ENCODE measurements around the gene STX3.
A peak's percentile ranks its signal among the peaks of the same experiment; 100 is the strongest.

Gene STX3

GRCh38 chr11:59754859-59755700 lies at the start of gene STX3:
STX3 (plus strand) TSS chr11:59755376; CDS start chr11:59755606, 230 bp downstream.
- DNase-seq (ENCODE audit: low read depth, low spot score), result peak; percentile 39
- TF ChIP-seq SUZ12 (IDR thresholded peaks at IDR 0.05; ENCODE audit: extremely low read depth, insufficient read depth, insufficient read length), result no peak
- no peak for TF ChIP-seq ZNF274 (IDR thresholded peaks at IDR 0.05; ENCODE audit: low read depth, low read length)
- no peak for TF ChIP-seq YY1 (IDR thresholded peaks at IDR 0.05; ENCODE audit: insufficient read depth, insufficient read length)
- Histone ChIP-seq H3K9ac (ENCODE audit: insufficient read length, low read depth) (peak within 1 kb of the TSS; percentile 89), H3K36me3 (ENCODE audit: insufficient read depth, insufficient read length, low read length) (peaks cover 18% of the 10 kb centered on the region), H3K4me1 (ENCODE audit: insufficient read depth, insufficient read length) (no peaks in the 10 kb centered on the region), H3K9me3 (ENCODE audit: insufficient read depth, low read length) (no peaks in the 10 kb centered on the region), H3K27me3 (ENCODE audit: insufficient read depth, insufficient read length) (no peaks in the 10 kb centered on the region), H3K4me3 (ENCODE audit: insufficient read length, low read depth) (peak within 1 kb of the TSS; percentile 90)

GRCh38 chr11:59706518-59707285 lies 48.5 kb upstream of the STX3 start:
- DNase-seq (ENCODE audit: low read depth, low spot score), result no peak
- no peaks in the 10 kb centered on the region for H3K27me3 ChIP-seq (ENCODE audit: insufficient read depth, insufficient read length)

GRCh38 chr11:59707371-59707770 lies 47.8 kb upstream of the STX3 start:
- DNase-seq (ENCODE audit: low read depth, low spot score), result no peak
- TF ChIP-seq SUZ12 (IDR thresholded peaks at IDR 0.05; ENCODE audit: extremely low read depth, insufficient read depth, insufficient read length), result no peak
- TF ChIP-seq YY1 (IDR thresholded peaks at IDR 0.05; ENCODE audit: insufficient read depth, insufficient read length), result no peak
- TF ChIP-seq ZNF274 (IDR thresholded peaks at IDR 0.05; ENCODE audit: low read depth, low read length), result no peak
- Histone ChIP-seq H3K36me3 (ENCODE audit: insufficient read depth, insufficient read length, low read length) (no peaks in the 10 kb centered on the region), H3K4me3 (ENCODE audit: insufficient read length, low read depth) (no peak overlapping the region), H3K27me3 (ENCODE audit: insufficient read depth, insufficient read length) (no peaks in the 10 kb centered on the region), H3K4me1 (ENCODE audit: insufficient read depth, insufficient read length) (no peaks in the 10 kb centered on the region), H3K9me3 (ENCODE audit: insufficient read depth, low read length) (no peaks in the 10 kb centered on the region), H3K9ac (ENCODE audit: insufficient read length, low read depth) (no peak overlapping the region)

More at GRCh38 chr11:59706518-59707285, 48.5 kb upstream of the STX3 start:
- no peak overlapping the region for H3K4me3 ChIP-seq (ENCODE audit: insufficient read length, low read depth)
- no peaks in the 10 kb centered on the region for H3K4me1 ChIP-seq (ENCODE audit: insufficient read depth, insufficient read length)
- no peaks in the 10 kb centered on the region for H3K36me3 ChIP-seq (ENCODE audit: insufficient read depth, insufficient read length, low read length)
- no peaks in the 10 kb centered on the region for H3K9me3 ChIP-seq (ENCODE audit: insufficient read depth, low read length)
- H3K9ac ChIP-seq (ENCODE audit: insufficient read length, low read depth), result no peak overlapping the region
- TF ChIP-seq YY1 (IDR thresholded peaks at IDR 0.05; ENCODE audit: insufficient read depth, insufficient read length), result no peak
- TF ChIP-seq SUZ12 (IDR thresholded peaks at IDR 0.05; ENCODE audit: extremely low read depth, insufficient read depth, insufficient read length), result no peak
- TF ChIP-seq ZNF274 (IDR thresholded peaks at IDR 0.05; ENCODE audit: low read depth, low read length), result no peak

- TF ChIP-seq SUZ12 (IDR thresholded peaks at IDR 0.05; ENCODE audit: extremely low read depth, insufficient read depth, insufficient read length) (no peak), ZNF274 (IDR thresholded peaks at IDR 0.05; ENCODE audit: low read depth, low read length) (no peak), YY1 (IDR thresholded peaks at IDR 0.05; ENCODE audit: insufficient read depth, insufficient read length) (no peak)
- no peaks in the 10 kb centered on the region for H3K36me3 ChIP-seq (ENCODE audit: insufficient read depth, insufficient read length, low read length)
- no peak for DNase-seq (ENCODE audit: low read depth, low spot score)
- H3K4me1 ChIP-seq (ENCODE audit: insufficient read depth, insufficient read length), result no peaks in the 10 kb centered on the region
- H3K9ac ChIP-seq (ENCODE audit: insufficient read length, low read depth), result no peak overlapping the region
- no peaks in the 10 kb centered on the region for H3K9me3 ChIP-seq (ENCODE audit: insufficient read depth, low read length)
- H3K27me3 ChIP-seq (ENCODE audit: insufficient read depth, insufficient read length), result no peaks in the 10 kb centered on the region
- no peak overlapping the region for H3K4me3 ChIP-seq (ENCODE audit: insufficient read length, low read depth)
These were observed 46.6 kb upstream of the STX3 start for GRCh38 chr11:59708537-59708936.

GRCh38 chr11:59710136-59710847 lies 44.9 kb upstream of the STX3 start:
- Histone ChIP-seq H3K27me3 (ENCODE audit: insufficient read depth, insufficient read length) (no peaks in the 10 kb centered on the region), H3K4me3 (ENCODE audit: insufficient read length, low read depth) (no peak overlapping the region), H3K9ac (ENCODE audit: insufficient read length, low read depth) (no peak overlapping the region), H3K4me1 (ENCODE audit: insufficient read depth, insufficient read length) (no peaks in the 10 kb centered on the region), H3K36me3 (ENCODE audit: insufficient read depth, insufficient read length, low read length) (no peaks in the 10 kb centered on the region), H3K9me3 (ENCODE audit: insufficient read depth, low read length) (no peaks in the 10 kb centered on the region)
- no peak for TF ChIP-seq YY1 (IDR thresholded peaks at IDR 0.05; ENCODE audit: insufficient read depth, insufficient read length)
- no peak for TF ChIP-seq ZNF274 (IDR thresholded peaks at IDR 0.05; ENCODE audit: low read depth, low read length)
- TF ChIP-seq SUZ12 (IDR thresholded peaks at IDR 0.05; ENCODE audit: extremely low read depth, insufficient read depth, insufficient read length), result no peak
- no peak for DNase-seq (ENCODE audit: low read depth, low spot score)

- no peaks in the 10 kb centered on the region for H3K9me3 ChIP-seq (ENCODE audit: insufficient read depth, low read length)
- no peaks in the 10 kb centered on the region for H3K4me1 ChIP-seq (ENCODE audit: insufficient read depth, insufficient read length)
- TF ChIP-seq ZNF274 (IDR thresholded peaks at IDR 0.05; ENCODE audit: low read depth, low read length) (no peak), SUZ12 (IDR thresholded peaks at IDR 0.05; ENCODE audit: extremely low read depth, insufficient read depth, insufficient read length) (no peak), YY1 (IDR thresholded peaks at IDR 0.05; ENCODE audit: insufficient read depth, insufficient read length) (no peak)
- no peaks in the 10 kb centered on the region for H3K27me3 ChIP-seq (ENCODE audit: insufficient read depth, insufficient read length)
- H3K9ac ChIP-seq (ENCODE audit: insufficient read length, low read depth), result no peak within 1 kb of the TSS
- no peak for DNase-seq (ENCODE audit: low read depth, low spot score)
- H3K4me3 ChIP-seq (ENCODE audit: insufficient read length, low read depth), result no peak within 1 kb of the TSS
- H3K36me3 ChIP-seq (ENCODE audit: insufficient read depth, insufficient read length, low read length), result no peaks in the 10 kb centered on the region
These were observed 41.4 kb upstream of the STX3 start, which contains the start of gene OR10V1 for GRCh38 chr11:59713745-59714144. OR10V1 (minus strand) TSS chr11:59713845; CDS start chr11:59713845, 0 bp downstream.
